Stimulated activated CD4-positive, alpha-beta T cell treated with anti-CD3 and anti-CD28 coated beads, Interleukin-1b, Interleukin-23, amount 100 ng/mL, for 24 hours (primary cell): ENCODE data around the gene MCUB.
"Not testable (repeated sequence)": the region's sequence is repeated elsewhere in the genome, so short reads cannot be mapped to it uniquely, and the experiment has no call there.

ENCODE experiments used
- DNase-seq, 4 experiments: peaks; one replicate each; pipeline ENCODE4 v3.0.0-alpha.2; 2020; ENCODE audit warnings: low read depth in 4 of 4, low spot score in 1 of 4

The MCUB gene

GRCh38 chr4:109559983-109560686, at the start of gene MCUB:
MCUB (plus strand) TSS chr4:109560246; CDS start chr4:109560338, 92 bp downstream.
- peak; percentile 69 to 87 (median 79) for DNase-seq

GRCh38 chr4:109510687-109511086, 49.4 kb upstream of the MCUB start:
- no peak for DNase-seq

GRCh38 chr4:109511414-109511813, 48.6 kb upstream of the MCUB start:
- no peak for DNase-seq

- DNase-seq = not testable (repeated sequence)
These were observed 46.7 kb upstream of the MCUB start for GRCh38 chr4:109513368-109513767.

- DNase-seq = no peak
These were observed 27.9 kb upstream of the MCUB start for GRCh38 chr4:109532182-109532581.

GRCh38 chr4:109545401-109545800, 14.6 kb upstream of the MCUB start:
- no peak for DNase-seq

- no peak for DNase-seq
These were observed 12.7 kb upstream of the MCUB start for GRCh38 chr4:109547394-109547793.

GRCh38 chr4:109548655-109549054, 11.4 kb upstream of the MCUB start:
- no peak for DNase-seq

GRCh38 chr4:109552237-109552636, 7.8 kb upstream of the MCUB start:
- no peak for DNase-seq

- DNase-seq = no peak
These were observed 6.9 kb upstream of the MCUB start for GRCh38 chr4:109553130-109553529.

- DNase-seq = no peak
These were observed 5.1 kb upstream of the MCUB start for GRCh38 chr4:109554971-109555370.

GRCh38 chr4:109557433-109557832, 2.6 kb upstream of the MCUB start:
- no peak for DNase-seq

- DNase-seq = not testable (repeated sequence)
These were observed 2.0 kb upstream of the MCUB start for GRCh38 chr4:109558095-109558494.

GRCh38 chr4:109559625-109559982, 442 bp upstream of the MCUB start:
- peak in 2 of 4 experiments; percentile 13 to 25 for DNase-seq

- peak; percentile 16 to 51 (median 26) for DNase-seq
These were observed 828 bp downstream of the MCUB start for GRCh38 chr4:109560687-109561461.

GRCh38 chr4:109562457-109563239, 2.6 kb downstream of the MCUB start:
- no peak for DNase-seq

- DNase-seq = no peak
These were observed 11.4 kb downstream of the MCUB start for GRCh38 chr4:109571494-109571893.

- no peak for DNase-seq
These were observed 12.1 kb downstream of the MCUB start for GRCh38 chr4:109572154-109572553.

- DNase-seq = no peak
These were observed 14.4 kb downstream of the MCUB start for GRCh38 chr4:109574443-109574850.

GRCh38 chr4:109574931-109575804, 15.1 kb downstream of the MCUB start:
- no peak for DNase-seq

- no peak for DNase-seq
These were observed 16.4 kb downstream of the MCUB start for GRCh38 chr4:109576462-109576861.
